H1 (cell line): ENCODE results near the gene SDSL. TPM values are rescaled to one million over a fixed set of nuclear protein-coding genes. Genes with fewer than 3 reads are reported as not detected.

ENCODE experiments used
- CTCF ChIA-PET: fragments of 300-600 bp; sonication (Branson Sonifier 250); formaldehyde crosslinking; loops from one replicate; lab custom pipeline; 2021; ENCODE audit not compliant: partially characterized antibody; lab: Charles Lee
- POLR2A ChIA-PET: fragments of 300-600 bp; sonication (Branson Sonifier 250); formaldehyde crosslinking; loops from one replicate; lab custom pipeline; 2021; ENCODE audit warnings: inconsistent platforms; ENCODE audit not compliant: partially characterized antibody; lab: Charles Lee
- DNase-seq, 2 experiments: peaks; one replicate each; pipeline versions ENCODE4 v3.0.0 to v3.0.0-alpha.2; 2010 to 2022; ENCODE audit warnings: low spot score in 2 of 2, low read depth in 1 of 2, mixed read lengths in 1 of 2
- FAIRE-seq: peaks from 2 replicates; lab custom pipeline; 2011; peaks lifted over from hg19 to GRCh38; lab: Jason Lieb, UNC
- H2AFZ ChIP-seq: 2 replicates; pipeline ENCODE4 v1.8.1; 2012; ENCODE audit warnings: low read length, inconsistent platforms
- H2AK5ac ChIP-seq: 2 replicates; pipeline ENCODE4 v1.6.1; 2013; ENCODE audit warnings: low read depth, low read length
- H2BK120ac ChIP-seq: replicated peaks from 2 replicates; pipeline ENCODE3; 2013; ENCODE audit warnings: low read depth, low read length, inconsistent platforms
- H2BK12ac ChIP-seq: 2 replicates; pipeline ENCODE4 v1.6.1; 2013; ENCODE audit warnings: low read depth, low read length
- H2BK15ac ChIP-seq: 2 replicates; pipeline ENCODE4 v1.6.1; 2013; ENCODE audit warnings: low read length
- H2BK20ac ChIP-seq: 2 replicates; pipeline ENCODE4 v1.6.1; 2013; ENCODE audit warnings: low read length
- H2BK5ac ChIP-seq: 2 replicates; pipeline ENCODE4 v1.6.1; 2013; ENCODE audit warnings: low read depth, low read length
- H3K14ac ChIP-seq: 2 replicates; pipeline ENCODE4 v1.6.1; 2013; ENCODE audit warnings: inconsistent platforms; ENCODE audit not compliant: insufficient read length
- H3K18ac ChIP-seq: 2 replicates; pipeline ENCODE4 v1.6.1; 2013; ENCODE audit warnings: low read length; ENCODE audit errors: extremely low read depth
- H3K23ac ChIP-seq: 2 replicates; pipeline ENCODE4 v1.6.1; 2013; ENCODE audit warnings: inconsistent platforms; ENCODE audit not compliant: insufficient read length
- H3K23me2 ChIP-seq: 2 replicates; pipeline ENCODE4 v1.6.1; 2013; ENCODE audit warnings: low read depth, low read length
- H3K27ac ChIP-seq: 2 replicates; pipeline ENCODE4 v1.6.1; 2011; ENCODE audit warnings: low read depth, low read length, inconsistent platforms
- H3K27me3 ChIP-seq, 4 experiments: replicated peaks in 1 of 4; 1 replicate in 1 of 4; 2 replicates in 3 of 4; pipeline versions ENCODE4 v1.6.1 to v1.8.1; 2011 to 2013; ENCODE audit warnings: low read length in 3 of 4, mild to moderate bottlenecking in 3 of 4, inconsistent platforms in 2 of 4, mixed read lengths in 2 of 4, moderate library complexity in 1 of 4; ENCODE audit not compliant: control insufficient read depth in 3 of 4, insufficient read depth in 3 of 4; ENCODE audit errors: extremely low read depth in 1 of 4
- H3K36me3 ChIP-seq, 4 experiments: 2 replicates each; pipeline versions ENCODE4 v1.6.1 to v1.8.1; 2011 to 2013; ENCODE audit warnings: mild to moderate bottlenecking in 4 of 4, low read length in 3 of 4, moderate library complexity in 2 of 4, control low read depth in 1 of 4, inconsistent platforms in 1 of 4; ENCODE audit not compliant: insufficient read depth in 4 of 4, control insufficient read depth in 2 of 4
- H3K4ac ChIP-seq: replicated peaks from 2 replicates; pipeline ENCODE3; 2013; ENCODE audit warnings: low read length, low read depth, mixed read lengths, inconsistent platforms; ENCODE audit not compliant: insufficient read length
- H3K4me1 ChIP-seq, 4 experiments: replicated peaks in 1 of 4; 1 replicate in 1 of 4; 2 replicates in 3 of 4; pipeline versions ENCODE4 v1.6.1 to v1.8.1; 2011 to 2013; ENCODE audit warnings: low read length in 3 of 4, inconsistent platforms in 2 of 4, mixed read lengths in 1 of 4; ENCODE audit not compliant: insufficient read depth in 4 of 4, control insufficient read depth in 3 of 4
- H3K4me2 ChIP-seq, 2 experiments: 2 replicates each; pipeline versions ENCODE4 v1.6.1 to v1.8.1; 2011 to 2013; ENCODE audit warnings: low read depth in 2 of 2, low read length in 2 of 2, control low read depth in 1 of 2, inconsistent platforms in 1 of 2, mild to moderate bottlenecking in 1 of 2; ENCODE audit not compliant: insufficient read depth in 1 of 2
- H3K4me3 ChIP-seq, 4 experiments: fragments of 200-600, 300-600 bp in 1 of 4; sonication (generic), shearing (Covaris generic), sonication (Bioruptor Twin) in 1 of 4; 2 replicates each; pipeline versions ENCODE4 v1.5.1 to v1.8.1; 2011 to 2016; ENCODE audit warnings: low read length in 4 of 4, low read depth in 3 of 4, control low read depth in 2 of 4, inconsistent platforms in 2 of 4, mild to moderate bottlenecking in 2 of 4, mixed read lengths in 1 of 4, moderate library complexity in 1 of 4; ENCODE audit not compliant: insufficient read depth in 2 of 4; ENCODE audit errors: extremely low read depth in 1 of 4
- H3K56ac ChIP-seq: replicated peaks from 2 replicates; pipeline ENCODE3; 2013; ENCODE audit warnings: low read depth, mild to moderate bottlenecking, mixed read lengths, low read length, inconsistent platforms; ENCODE audit not compliant: insufficient read length
- H3K79me1 ChIP-seq: 2 replicates; pipeline ENCODE4 v1.6.1; 2013; ENCODE audit warnings: low read depth, low read length, control low read depth
- H3K79me2 ChIP-seq, 2 experiments: 2 replicates each; pipeline versions ENCODE4 v1.6.1 to v1.8.1; 2012 to 2013; ENCODE audit warnings: low read length in 2 of 2, mild to moderate bottlenecking in 2 of 2, inconsistent platforms in 1 of 2; ENCODE audit not compliant: insufficient read depth in 2 of 2, control insufficient read depth in 1 of 2
- H3K9ac ChIP-seq, 4 experiments: replicated peaks in 1 of 4; 1 replicate in 1 of 4; 2 replicates in 3 of 4; pipeline versions ENCODE4 v1.6.1 to v1.8.1; 2011 to 2013; ENCODE audit warnings: low read depth in 3 of 4, low read length in 3 of 4, control low read depth in 2 of 4, mild to moderate bottlenecking in 2 of 4, moderate library complexity in 2 of 4, inconsistent platforms in 1 of 4; ENCODE audit errors: extremely low read depth in 1 of 4
- H3K9me3 ChIP-seq, 2 experiments: 2 replicates each; pipeline versions ENCODE4 v1.6.1 to v1.8.1; 2012 to 2013; ENCODE audit warnings: mild to moderate bottlenecking in 2 of 2, moderate library complexity in 2 of 2, control low read depth in 1 of 2, inconsistent platforms in 1 of 2, low read depth in 1 of 2, low read length in 1 of 2, mixed read lengths in 1 of 2; ENCODE audit not compliant: insufficient read depth in 2 of 2
- H4K20me1 ChIP-seq, 2 experiments: replicated peaks in 1 of 2; 2 replicates each; pipeline versions ENCODE3 to v1.8.1; 2011 to 2013; ENCODE audit warnings: inconsistent platforms in 2 of 2, low read length in 2 of 2, mild to moderate bottlenecking in 1 of 2; ENCODE audit not compliant: insufficient read depth in 2 of 2, control insufficient read depth in 1 of 2
- H4K5ac ChIP-seq: 2 replicates; pipeline ENCODE4 v1.6.1; 2013; ENCODE audit warnings: low read length, low read depth, mixed read lengths, inconsistent platforms; ENCODE audit not compliant: insufficient read length
- H4K8ac ChIP-seq: 2 replicates; pipeline ENCODE4 v1.8.0; 2013; ENCODE audit warnings: mild to moderate bottlenecking, moderate library complexity, low read length, inconsistent platforms; ENCODE audit not compliant: insufficient read depth; ENCODE audit errors: extremely low read depth
- H4K91ac ChIP-seq: replicated peaks from 2 replicates; pipeline ENCODE3; 2013; ENCODE audit warnings: low read length, mixed read lengths, inconsistent platforms; ENCODE audit not compliant: insufficient read length
- ATF3 ChIP-seq: IDR thresholded peaks from 2 replicates; pipeline ENCODE4 v1.6.1; 2011; ENCODE audit warnings: low read depth, mild to moderate bottlenecking, low read length; ENCODE audit not compliant: insufficient read depth
- CHD1 ChIP-seq: IDR thresholded peaks from 2 replicates; pipeline ENCODE4 v1.6.1; 2012; ENCODE audit warnings: low read depth, low read length, improper control_type of control experiment
- E2F6 ChIP-seq: IDR thresholded peaks from 2 replicates; pipeline ENCODE4 v1.6.1; 2012; ENCODE audit warnings: inconsistent platforms
- RBBP5 ChIP-seq: IDR thresholded peaks from 2 replicates; pipeline ENCODE4 v1.7.1; 2012; ENCODE audit warnings: low read depth, mild to moderate bottlenecking, inconsistent platforms, low read length, moderate library complexity, borderline replicate concordance
- RNF2 ChIP-seq: fragments of 200-900, 300-1000 bp; sonication (generic); IDR thresholded peaks from 2 replicates; pipeline ENCODE4 v1.7.1; 2016; ENCODE audit warnings: borderline replicate concordance, low read depth, mild to moderate bottlenecking, antibody characterized with exemption, low read length; ENCODE audit not compliant: poor library complexity, severe bottlenecking; ENCODE audit errors: missing control alignments
- SAP30 ChIP-seq: fragments of 300-600 bp; sonication (generic); IDR thresholded peaks from 2 replicates; pipeline ENCODE4 v1.7.1; 2012; ENCODE audit warnings: low read length, moderate library complexity, mild to moderate bottlenecking, inconsistent platforms; ENCODE audit not compliant: insufficient read depth, insufficient replicate concordance
- SIN3A ChIP-seq, 2 experiments: IDR thresholded peaks in 1 of 2; conservative IDR thresholded peaks in 1 of 2; 2 replicates each; pipeline ENCODE4 v1.6.1; 2011 to 2012; ENCODE audit warnings: low read length in 2 of 2, improper control_type of control experiment in 1 of 2, low read depth in 1 of 2, mild to moderate bottlenecking in 1 of 2
- SIX5 ChIP-seq: IDR thresholded peaks from 2 replicates; pipeline ENCODE4 v1.6.1; 2011; ENCODE audit warnings: mild to moderate bottlenecking, low read depth, low read length
- SP1 ChIP-seq: IDR thresholded peaks from 2 replicates; pipeline ENCODE4 v1.6.1; 2011; ENCODE audit warnings: low read depth, low read length
- TAF1 ChIP-seq: IDR thresholded peaks from 2 replicates; pipeline ENCODE4 v1.6.1; 2011; ENCODE audit warnings: mild to moderate bottlenecking, low read depth, low read length
- USF2 ChIP-seq: IDR thresholded peaks from 2 replicates; pipeline ENCODE4 v1.6.1; 2011; ENCODE audit warnings: low read length, improper control_type of control experiment
- WGBS, 2 experiments: shearing (Covaris generic) in 1 of 2; methylation state at CpG; one replicate each; pipeline versions ENCODE4 v1.1.6 to v1.1.7; 2013 to 2015; ENCODE audit warnings: low lambda C conversion rate in 2 of 2, mixed read lengths in 2 of 2, inconsistent platforms in 1 of 2, low coverage in 1 of 2, missing lambda C conversion rate in 1 of 2; ENCODE audit not compliant: insufficient replicate concordance in 2 of 2, insufficient coverage in 1 of 2, insufficient read length in 1 of 2; ENCODE audit errors: extremely low coverage in 1 of 2, missing lambda C conversion rate in 1 of 2; 5-methylcytosine and 5-hydroxymethylcytosine counted together
- polyA plus RNA-seq, 7 experiments: library from polyadenylated mRNA; depleted of rRNA in 3 of 7; stranded (reverse) in 5 of 7; unstranded in 2 of 7; fragments of >200 nt in 5 of 7; fragments of 200-250 nt in 2 of 7; gene quantifications; 1 replicate in 5 of 7; 2 replicates in 1 of 7; 4 replicates in 1 of 7; pipeline versions ENCODE4 v1.2.1 to v1.2.3, GENCODE V29; 2011 to 2013; ENCODE audit warnings: missing spikeins in 2 of 7, mixed read lengths in 2 of 7
- total RNA-seq: library from RNA; stranded (reverse); fragmentation: NEBNext Ultra II Directional; extraction: Animal tissue kit (Norgen Biotek cat#: 25700); gene quantifications from 2 replicates; pipeline ENCODE4 v1.2.1, GENCODE V29; 2021

The SDSL gene
- total and polyA plus RNA-seq, 2 of the 8 experiments (the other 6 are each of a cell fraction or from before 2014, with no cell fraction given), result 0.69 to 1.3 TPM

- Histone ChIP-seq H4K91ac (no peak overlapping the region), H2BK5ac (no peak overlapping the region), H4K20me1 (no peaks in the 10 kb centered on the region), H3K4me2 (no peak overlapping the region), H4K5ac (no peak overlapping the region), H3K79me1 (no peaks in the 10 kb centered on the region), H3K18ac (no peak overlapping the region), H3K79me2 (no peaks in the 10 kb centered on the region), H3K9me3 (no peaks in the 10 kb centered on the region), H3K9ac (no peak overlapping the region), H4K8ac (no peak overlapping the region), H2BK15ac (no peak overlapping the region), H2AFZ (no peak overlapping the region), H3K4me1 (peaks cover 0 to 5% (median 2%) of the 10 kb centered on the region in 4 experiments; a peak in 4 of 7 replicates), H3K27ac (no peak overlapping the region), H2AK5ac (no peak overlapping the region), H3K4me3 (no peak overlapping the region), H3K23ac (no peak overlapping the region), H3K23me2 (no peaks in the 10 kb centered on the region), H3K27me3 (peaks cover 6 to 12% (median 7%) of the 10 kb centered on the region in 4 experiments), H2BK12ac (no peak overlapping the region), H3K56ac (no peak overlapping the region), H3K4ac (no peak overlapping the region), H3K36me3 (no peaks in the 10 kb centered on the region; a peak in 1 of 8 replicates), H3K14ac (no peak overlapping the region), H2BK120ac (no peak overlapping the region), H2BK20ac (no peak overlapping the region)
- ChIA-PET POLR2A (no interaction called here), CTCF (interaction anchor here (0.7 to 8.0 kb wide), 7 partner anchors 14 to 362 kb away, joined by 3 to 82 read pairs (median 4); partner anchors contain the start of gene LHX5)
- WGBS, 2 experiments, result 76% methylated on average over 4 of the region's 4 CpGs; no CpG with 5 or more reads in 1 of the 2 experiments
- no peak for FAIRE-seq
- no peak for DNase-seq
- TF ChIP-seq RNF2, result no peak
- TF ChIP-seq E2F6, result no peak
- TF ChIP-seq ATF3, result no peak
- TF ChIP-seq RBBP5, result no peak
- no peak for TF ChIP-seq SIX5
- no peak for TF ChIP-seq USF2
- TF ChIP-seq CHD1, result no peak
- no peak for TF ChIP-seq SAP30
- TF ChIP-seq SP1, result no peak
- TF ChIP-seq TAF1, result no peak
- no peak for TF ChIP-seq SIN3A (conservative IDR thresholded peaks at IDR 0.05 in 1 of 2, IDR thresholded peaks at IDR 0.05 in 1 of 2; ENCODE audit: low read depth in 1 of 2, low read length in 2 of 2)
Measured at GRCh38 chr12:113457710-113458109, 35.5 kb downstream of the SDSL start.
